ENCODE results near the gene PSENEN. TPM values are rescaled to one million over a fixed set of nuclear protein-coding genes. Genes with fewer than 3 reads are reported as not detected.

Gene PSENEN
- total RNA-seq, 1 experiment from 2014 or later = 106 TPM

DNA sequence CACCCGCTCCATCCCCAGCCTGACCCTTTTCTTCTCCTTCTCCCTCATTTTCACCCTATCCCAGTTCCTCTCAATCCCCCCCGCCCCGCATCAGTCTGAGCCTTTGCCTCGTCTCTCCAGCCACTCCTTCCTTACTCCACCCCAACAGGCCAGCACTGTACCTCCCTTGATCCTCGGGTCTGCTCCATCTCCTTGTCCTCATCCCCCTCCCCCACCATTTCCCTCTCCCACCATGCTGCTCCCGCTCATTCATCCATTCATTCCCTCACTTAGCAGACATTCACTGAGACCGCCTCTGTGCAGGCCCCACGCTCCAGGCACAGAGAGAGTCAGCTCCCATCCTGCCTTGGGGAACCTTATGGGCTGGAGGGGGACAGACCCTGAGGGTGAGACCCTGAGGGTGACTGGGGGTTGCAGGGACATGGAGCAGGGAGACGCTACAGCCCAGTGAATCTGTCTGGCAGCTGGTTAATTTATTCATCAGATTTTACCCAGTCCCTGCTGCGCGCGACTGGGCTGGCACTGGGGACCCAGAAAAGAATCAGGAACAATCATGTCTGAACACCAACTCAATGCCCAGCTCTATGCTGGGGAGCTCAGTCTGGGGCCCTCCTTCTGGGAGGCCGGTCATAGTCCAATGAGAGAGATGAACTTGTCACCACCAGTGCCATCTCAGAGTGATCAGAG is 30.8 kb downstream of the PSENEN start:
- peaks cover 12% of the 10 kb centered on the region; the same call in 1 of the 2 replicates for H3F3A ChIP-seq (ENCODE audit: insufficient read depth, low read depth)
- ChIA-PET POLR2A (ENCODE audit: unreplicated experiment) (no interaction called here), CTCF (no interaction called here)
- intact Hi-C loops (cut with micrococcal nuclease; ENCODE audit: unreplicated experiment) = no loop called here
- no peak overlapping the region for H3K27ac ChIP-seq
- H3K36me3 ChIP-seq (ENCODE audit: low read depth) = no peaks in the 10 kb centered on the region
- no peak for DNase-seq
- H3K9me2 ChIP-seq (ENCODE audit: insufficient read depth) = no peaks in the 10 kb centered on the region
- no peaks in the 10 kb centered on the region for H3K27me3 ChIP-seq (ENCODE audit: insufficient read depth, low read depth)
- H4K20me1 ChIP-seq (ENCODE audit: insufficient read depth) = no peaks in the 10 kb centered on the region
- no peaks in the 10 kb centered on the region for H3K79me2 ChIP-seq (ENCODE audit: low read depth)
- TF ChIP-seq, protein P1, sequence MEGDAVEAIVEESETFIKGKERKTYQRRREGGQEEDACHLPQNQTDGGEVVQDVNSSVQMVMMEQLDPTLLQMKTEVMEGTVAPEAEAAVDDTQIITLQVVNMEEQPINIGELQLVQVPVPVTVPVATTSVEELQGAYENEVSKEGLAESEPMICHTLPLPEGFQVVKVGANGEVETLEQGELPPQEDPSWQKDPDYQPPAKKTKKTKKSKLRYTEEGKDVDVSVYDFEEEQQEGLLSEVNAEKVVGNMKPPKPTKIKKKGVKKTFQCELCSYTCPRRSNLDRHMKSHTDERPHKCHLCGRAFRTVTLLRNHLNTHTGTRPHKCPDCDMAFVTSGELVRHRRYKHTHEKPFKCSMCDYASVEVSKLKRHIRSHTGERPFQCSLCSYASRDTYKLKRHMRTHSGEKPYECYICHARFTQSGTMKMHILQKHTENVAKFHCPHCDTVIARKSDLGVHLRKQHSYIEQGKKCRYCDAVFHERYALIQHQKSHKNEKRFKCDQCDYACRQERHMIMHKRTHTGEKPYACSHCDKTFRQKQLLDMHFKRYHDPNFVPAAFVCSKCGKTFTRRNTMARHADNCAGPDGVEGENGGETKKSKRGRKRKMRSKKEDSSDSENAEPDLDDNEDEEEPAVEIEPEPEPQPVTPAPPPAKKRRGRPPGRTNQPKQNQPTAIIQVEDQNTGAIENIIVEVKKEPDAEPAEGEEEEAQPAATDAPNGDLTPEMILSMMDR (conservative IDR thresholded peaks at IDR 0.05) = no peak
- no peak for TF ChIP-seq EZH2 (IDR thresholded peaks at IDR 0.05; ENCODE audit: low read depth)
- H3K4me2 ChIP-seq = peak overlapping the region; percentile 35
- H2AFZ ChIP-seq = no peak overlapping the region
- H3K4me3 ChIP-seq = peak overlapping the region; percentile 57; the same call in 1 of the 2 replicates
- H3K4me1 ChIP-seq (replicated peaks; ENCODE audit: insufficient read depth) = no peaks in the 10 kb centered on the region
- BruUV-seq (replicated peaks) = TSS peak; percentile 17
- no peaks in the 10 kb centered on the region for H3K9me3 ChIP-seq (ENCODE audit: insufficient read depth, low read depth)

DNA sequence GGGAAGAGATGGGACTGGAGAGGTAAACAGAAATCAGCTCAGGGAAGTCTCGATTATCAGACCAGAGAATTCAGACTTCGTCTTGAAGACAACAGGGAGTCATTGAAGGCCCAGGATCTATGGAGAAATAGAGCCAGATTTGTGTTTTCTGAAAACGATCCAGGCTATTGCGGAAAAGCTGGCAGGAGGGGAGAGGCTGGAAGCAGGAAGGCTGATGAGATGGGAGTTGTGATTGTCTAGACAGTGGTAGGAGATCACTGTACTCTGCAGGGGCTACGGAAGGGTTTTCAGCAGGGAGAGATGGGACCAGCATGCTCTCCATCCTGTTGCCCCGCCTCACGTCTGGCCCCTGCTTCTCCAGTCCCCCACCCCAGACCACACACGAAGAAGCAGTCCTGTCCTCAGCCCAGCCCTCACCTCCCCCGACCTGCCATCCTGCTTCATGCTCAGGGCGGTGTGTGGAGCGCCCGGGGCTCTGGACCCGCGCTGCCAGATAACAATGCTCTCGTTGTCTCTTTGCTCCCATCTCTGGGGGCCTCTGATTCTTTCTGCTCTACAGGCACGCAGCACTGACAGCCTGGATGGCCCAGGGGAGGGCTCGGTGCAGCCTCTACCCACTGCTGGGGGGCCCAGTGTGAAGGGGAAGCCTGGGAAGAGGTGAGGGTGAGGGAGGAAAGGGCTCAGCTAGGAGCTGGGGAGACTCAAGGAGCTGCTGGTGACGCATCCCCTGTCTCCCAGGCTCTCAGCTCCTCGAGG is 31.8 kb downstream of the PSENEN start:
- POLR2A ChIA-PET (ENCODE audit: unreplicated experiment) = interaction anchor here (0.6 kb wide), 1 partner anchor 43 kb away, joined by 3 read pairs; no protein-coding TSS in a partner anchor
- CTCF ChIA-PET = no interaction called here
- intact Hi-C loops (cut with micrococcal nuclease; ENCODE audit: unreplicated experiment) = no loop called here
- no peak overlapping the region for H3K27ac ChIP-seq
- H3K4me3 ChIP-seq = no peak overlapping the region
- no peak for DNase-seq
- no TSS peak for BruUV-seq (replicated peaks)
- H3K4me1 ChIP-seq (replicated peaks; ENCODE audit: insufficient read depth) = no peaks in the 10 kb centered on the region
- H3F3A ChIP-seq (ENCODE audit: insufficient read depth, low read depth) = peaks cover 9% of the 10 kb centered on the region; the same call in 1 of the 2 replicates
- H3K9me2 ChIP-seq (ENCODE audit: insufficient read depth) = no peaks in the 10 kb centered on the region
- no peaks in the 10 kb centered on the region for H4K20me1 ChIP-seq (ENCODE audit: insufficient read depth)
- H3K79me2 ChIP-seq (ENCODE audit: low read depth) = no peaks in the 10 kb centered on the region
- H3K4me2 ChIP-seq = no peak overlapping the region
- H3K27me3 ChIP-seq (ENCODE audit: insufficient read depth, low read depth) = no peaks in the 10 kb centered on the region
- H2AFZ ChIP-seq = no peak overlapping the region
- H3K9me3 ChIP-seq (ENCODE audit: insufficient read depth, low read depth) = no peaks in the 10 kb centered on the region
- TF ChIP-seq, protein P1 (conservative IDR thresholded peaks at IDR 0.05) = no peak
- no peak for TF ChIP-seq EZH2 (IDR thresholded peaks at IDR 0.05; ENCODE audit: low read depth)
- no peaks in the 10 kb centered on the region for H3K36me3 ChIP-seq (ENCODE audit: low read depth)

DNA sequence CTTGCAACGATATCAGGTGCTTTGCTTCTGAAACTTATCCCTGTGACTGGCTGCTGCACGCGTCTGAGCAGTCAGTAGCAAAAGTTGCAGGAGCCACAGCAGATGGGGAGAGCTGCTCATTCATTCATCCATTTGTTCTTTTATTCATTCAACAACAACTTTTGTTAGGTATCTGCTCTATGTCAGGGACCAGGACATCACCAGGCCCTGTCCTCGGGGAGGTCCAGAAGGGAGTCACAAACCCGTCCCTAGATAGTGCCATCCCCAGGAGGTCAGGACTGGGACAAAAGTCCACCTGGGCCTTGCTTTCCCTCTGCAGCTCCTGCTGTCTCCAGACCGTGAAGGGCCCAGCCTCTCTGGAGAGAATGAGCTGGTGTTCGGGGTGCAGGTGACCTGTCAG is 32.5 kb downstream of the PSENEN start:
- ChIA-PET POLR2A (ENCODE audit: unreplicated experiment) (interaction anchor here (0.6 kb wide), 1 partner anchor 76 kb away, joined by 3 read pairs; no protein-coding TSS in a partner anchor), CTCF (no interaction called here)
- H4K20me1 ChIP-seq (ENCODE audit: insufficient read depth) = no peaks in the 10 kb centered on the region
- TF ChIP-seq, protein P1 (conservative IDR thresholded peaks at IDR 0.05) = no peak
- no peak for TF ChIP-seq EZH2 (IDR thresholded peaks at IDR 0.05; ENCODE audit: low read depth)
- no peaks in the 10 kb centered on the region for H3K4me1 ChIP-seq (replicated peaks; ENCODE audit: insufficient read depth)
- H3K27me3 ChIP-seq (ENCODE audit: insufficient read depth, low read depth) = no peaks in the 10 kb centered on the region
- H3K27ac ChIP-seq = no peak overlapping the region
- no peaks in the 10 kb centered on the region for H3K79me2 ChIP-seq (ENCODE audit: low read depth)
- no peaks in the 10 kb centered on the region for H3K36me3 ChIP-seq (ENCODE audit: low read depth)
- intact Hi-C loops (cut with micrococcal nuclease; ENCODE audit: unreplicated experiment) = no loop called here
- no peaks in the 10 kb centered on the region for H3K9me3 ChIP-seq (ENCODE audit: insufficient read depth, low read depth)
- BruUV-seq (replicated peaks) = no TSS peak
- no peaks in the 10 kb centered on the region for H3K9me2 ChIP-seq (ENCODE audit: insufficient read depth)
- no peak overlapping the region for H3K4me3 ChIP-seq
- no peak overlapping the region for H3K4me2 ChIP-seq
- no peak for DNase-seq
- no peak overlapping the region for H2AFZ ChIP-seq
- H3F3A ChIP-seq (ENCODE audit: insufficient read depth, low read depth) = 0 out of 2 replicates have a peak, but pooled peaks cover 7% of the 10 kb centered on the region

Data from PC-9 (cell line).